ENCODE data around the gene LY6G5B.

LY6G5B gene

GRCh38 chr6:31669676-31670075 is at the start of gene LY6G5B:
LY6G5B (plus strand) TSS chr6:31669976; CDS start chr6:31670951, 975 bp downstream.
- no peak for TF ChIP-seq CTCF (IDR thresholded peaks at IDR 0.05; ENCODE audit: low read depth, low read length)
- no peak for DNase-seq (ENCODE audit: extremely low read depth, low read depth)

GRCh38 chr6:31620586-31621319 is 49.0 kb upstream of the LY6G5B start, which contains the start of gene PRRC2A:
PRRC2A (plus strand) TSS chr6:31620715; CDS start chr6:31622790, 2,075 bp downstream.
- DNase-seq (ENCODE audit: extremely low read depth, low read depth) = peak; percentile 97
- TF ChIP-seq CTCF (IDR thresholded peaks at IDR 0.05; ENCODE audit: low read depth, low read length) = no peak

- no peak for TF ChIP-seq CTCF (IDR thresholded peaks at IDR 0.05; ENCODE audit: low read depth, low read length)
- no peak for DNase-seq (ENCODE audit: extremely low read depth, low read depth)
Measured at GRCh38 chr6:31621320-31621939, 48.3 kb upstream of the LY6G5B start.

- no peak for DNase-seq (ENCODE audit: extremely low read depth, low read depth)
- no peak for TF ChIP-seq CTCF (IDR thresholded peaks at IDR 0.05; ENCODE audit: low read depth, low read length)
Measured at GRCh38 chr6:31621991-31622390, 47.8 kb upstream of the LY6G5B start.

GRCh38 chr6:31622684-31623091 is 47.1 kb upstream of the LY6G5B start:
- TF ChIP-seq CTCF (IDR thresholded peaks at IDR 0.05; ENCODE audit: low read depth, low read length) = no peak
- DNase-seq (ENCODE audit: extremely low read depth, low read depth) = no peak

- no peak for DNase-seq (ENCODE audit: extremely low read depth, low read depth)
Measured at GRCh38 chr6:31624070-31624469, 45.7 kb upstream of the LY6G5B start.

More at GRCh38 chr6:31624070-31624469, 45.7 kb upstream of the LY6G5B start:
- no peak for TF ChIP-seq CTCF (IDR thresholded peaks at IDR 0.05; ENCODE audit: low read depth, low read length)
